Measurements from ENCODE around the gene OPCML. TPM values are rescaled to one million over a fixed set of nuclear protein-coding genes. Genes with fewer than 3 reads are reported as not detected.

OPCML gene
- total RNA-seq, 1 experiment from 2014 or later: 0.94 TPM

GRCh38 chr11:132610216-132610615 lies 922.1 kb downstream of the OPCML start:
- no peak overlapping the region for H3K4me3 Mint-ChIP-seq
- no peak overlapping the region for H2BK20ac ChIP-seq (ENCODE audit: low read depth, low read length, poor library complexity, severe bottlenecking)
- WGBS (ENCODE audit: extremely low coverage, insufficient read length, low lambda C conversion rate): no CpG with 5 or more reads among the region's 8 CpGs
- H3K23ac ChIP-seq (ENCODE audit: insufficient read length, low read depth, low read length): no peak overlapping the region
- H3K18ac ChIP-seq (ENCODE audit: insufficient read length, low read depth, low read length): no peak overlapping the region
- H4K20me1 ChIP-seq (ENCODE audit: control insufficient read depth, insufficient read depth, insufficient read length): no peaks in the 10 kb centered on the region
- no peaks in the 10 kb centered on the region; the same call in 1 of the 2 replicates for H3K27me3 Mint-ChIP-seq (ENCODE audit: low read depth)
- no peak overlapping the region for H2BK5ac ChIP-seq (ENCODE audit: insufficient read length, low read length)
- H2AFZ ChIP-seq (ENCODE audit: low read length): no peak overlapping the region
- no peak overlapping the region; a peak in 1 of 7 replicates for H3K27ac Mint-ChIP-seq
- no peak overlapping the region for H4K8ac ChIP-seq (replicated peaks; ENCODE audit: insufficient read length, low read depth, low read length)
- no peak overlapping the region for H4K91ac ChIP-seq (ENCODE audit: insufficient read length, low read depth, low read length)
- no peak overlapping the region for H2BK15ac ChIP-seq (ENCODE audit: low read depth, low read length)
- H3K79me1 ChIP-seq (ENCODE audit: insufficient read depth, low read depth, low read length, poor library complexity, severe bottlenecking): no peaks in the 10 kb centered on the region
- H3T11ph ChIP-seq (ENCODE audit: low read length): no peak overlapping the region
- no peak for DNase-seq
- H3K27me3 ChIP-seq (ENCODE audit: insufficient read depth, low read length): no peaks in the 10 kb centered on the region
- H3K4me1 ChIP-seq (ENCODE audit: insufficient read depth, low read length): no peaks in the 10 kb centered on the region
- peaks cover 4 to 8% of the 10 kb centered on the region in 2 experiments; a peak in 3 of 4 replicates for H3K4me1 Mint-ChIP-seq
- H3K14ac ChIP-seq (ENCODE audit: insufficient read depth, low read length): no peak overlapping the region
- no peak overlapping the region for H2AK5ac ChIP-seq (ENCODE audit: insufficient read length, low read length)
- no peak overlapping the region for H3K4ac ChIP-seq (ENCODE audit: low read depth, low read length)
- no peaks in the 10 kb centered on the region for H3K79me2 ChIP-seq (ENCODE audit: insufficient read depth, low read length)
- no peak overlapping the region for H2BK120ac ChIP-seq (ENCODE audit: low read depth, low read length, poor library complexity, severe bottlenecking)
- no peak overlapping the region for H3K4me2 ChIP-seq (ENCODE audit: insufficient read depth, insufficient read length, low read length)
- no peaks in the 10 kb centered on the region for H3K9me3 ChIP-seq (ENCODE audit: control insufficient read depth, low read depth, low read length)
- H2BK12ac ChIP-seq (ENCODE audit: insufficient read length, low read depth, low read length): no peak overlapping the region
- H3K56ac ChIP-seq (ENCODE audit: insufficient read length, low read depth, low read length): no peak overlapping the region
- no peaks in the 10 kb centered on the region for H3K23me2 ChIP-seq (ENCODE audit: insufficient read length, low read depth, low read length, poor library complexity, severe bottlenecking)
- H4K5ac ChIP-seq (ENCODE audit: insufficient read length, low read depth, low read length): no peak overlapping the region
- H3K27ac ChIP-seq (ENCODE audit: insufficient read length, low read depth, low read length): no peak overlapping the region
- H3K36me3 Mint-ChIP-seq (ENCODE audit: insufficient read depth in 1 of 3, low read depth in 3 of 3): no peaks in the 10 kb centered on the region
- no peak for TF ChIP-seq CTCF (conservative IDR thresholded peaks at IDR 0.05)
- H3K9me3 Mint-ChIP-seq: no peaks in the 10 kb centered on the region
- no peak overlapping the region for H3K9ac ChIP-seq (ENCODE audit: extremely low read depth, insufficient read length, low read length)

Data from H9 (cell line).